ENCODE data around the gene GAS2L1. TPM values are rescaled to one million over a fixed set of nuclear protein-coding genes. Genes with fewer than 3 reads are reported as not detected.

GAS2L1 gene
- total RNA-seq, 2 experiments from 2014 or later, result not detected

DNA sequence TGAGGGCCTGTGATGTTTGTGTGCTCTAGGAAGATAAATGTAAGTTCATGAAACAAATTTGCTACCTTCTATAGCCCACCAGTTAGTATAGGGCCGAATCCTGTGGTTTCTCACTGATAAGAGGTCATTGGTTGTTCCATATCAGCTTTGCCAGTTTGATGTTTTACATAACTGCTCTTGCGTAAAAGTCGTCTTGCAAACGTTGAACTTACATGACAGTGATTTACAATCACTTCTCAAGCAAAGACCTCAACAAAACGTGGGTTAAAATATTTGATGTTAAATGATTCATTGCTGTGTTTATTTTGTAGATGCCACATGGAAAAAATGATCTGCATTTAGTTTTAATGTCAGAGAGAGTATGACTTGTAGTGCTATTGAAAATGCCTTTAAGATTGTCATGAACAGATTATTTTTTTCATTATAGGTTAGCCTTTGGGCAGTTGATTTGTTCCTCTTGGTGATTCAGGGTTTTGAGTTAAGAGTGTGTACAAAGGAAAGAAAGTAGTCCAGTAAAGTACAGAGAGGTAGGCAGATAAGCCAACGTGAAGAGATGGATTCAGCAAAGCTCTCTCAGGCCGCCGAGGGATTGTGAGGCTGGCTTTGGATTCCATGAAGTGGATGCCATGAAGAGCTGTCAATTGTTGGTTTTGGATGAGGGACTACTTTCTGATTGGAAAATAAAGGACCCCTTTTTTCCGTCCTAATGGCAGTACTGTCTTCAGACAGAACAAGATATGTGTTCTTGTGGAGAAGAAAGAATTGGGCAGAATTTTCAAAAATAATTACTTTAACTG, 35.8 kb upstream of the GAS2L1 start:
- H3K79me2 ChIP-seq (ENCODE audit: insufficient read depth, low read depth, low read length), result peaks cover 95% of the 10 kb centered on the region
- CTCF ChIA-PET (ENCODE audit: unreplicated experiment), result no interaction called here
- no peak overlapping the region for H2AFZ ChIP-seq (ENCODE audit: low read length)
- no peaks in the 10 kb centered on the region for H3K9me2 ChIP-seq (ENCODE audit: insufficient read depth, low read length)
- H3K9me3 ChIP-seq (ENCODE audit: low read length), result no peaks in the 10 kb centered on the region
- H3K27ac ChIP-seq (ENCODE audit: low read depth, low read length, poor library complexity, severe bottlenecking), result peak overlapping the region; percentile 75
- POLR2A ChIA-PET, result interaction anchor here (1.1 to 1.4 kb wide), 3 partner anchors 9 to 69 kb away, joined by 3 read pairs; no protein-coding TSS in a partner anchor
- intact Hi-C loops (cut with micrococcal nuclease; ENCODE audit: unreplicated experiment), result no loop called here
- peak overlapping the region; percentile 80 for H3K4me2 ChIP-seq (ENCODE audit: low read length)
- peaks cover 82% of the 10 kb centered on the region for H3K36me3 ChIP-seq (ENCODE audit: insufficient read depth, low read length)
- TF ChIP-seq CTCF (conservative IDR thresholded peaks at IDR 0.05; ENCODE audit: low read length), result no peak
- no peak for TF ChIP-seq EZH2phosphoT487 (IDR thresholded peaks at IDR 0.05; ENCODE audit: borderline replicate concordance, low read depth, low read length)
- H3K4me1 ChIP-seq (ENCODE audit: insufficient read depth, low read length, poor library complexity, severe bottlenecking), result peaks cover 34% of the 10 kb centered on the region
- BruUV-seq (replicated peaks), result no TSS peak
- H3K4me3 ChIP-seq (ENCODE audit: low read depth, low read length, poor library complexity, severe bottlenecking), result peak overlapping the region; percentile 92
- peaks cover 58% of the 10 kb centered on the region for H4K20me1 ChIP-seq (ENCODE audit: insufficient read depth, low read length)
- peak; percentile 30 for DNase-seq (ENCODE audit: low spot score)

- Histone ChIP-seq H2AFZ (ENCODE audit: low read length) (no peak overlapping the region), H3K4me1 (ENCODE audit: insufficient read depth, low read length, poor library complexity, severe bottlenecking) (peaks cover 23% of the 10 kb centered on the region), H3K9me2 (ENCODE audit: insufficient read depth, low read length) (no peaks in the 10 kb centered on the region), H3K36me3 (ENCODE audit: insufficient read depth, low read length) (peaks cover 95% of the 10 kb centered on the region), H3K9me3 (ENCODE audit: low read length) (no peaks in the 10 kb centered on the region), H4K20me1 (ENCODE audit: insufficient read depth, low read length) (peaks cover 72% of the 10 kb centered on the region), H3K79me2 (ENCODE audit: insufficient read depth, low read depth, low read length) (peaks cover 95% of the 10 kb centered on the region), H3K4me2 (ENCODE audit: low read length) (no peak overlapping the region), H3K27ac (ENCODE audit: low read depth, low read length, poor library complexity, severe bottlenecking) (no peak overlapping the region), H3K4me3 (ENCODE audit: low read depth, low read length, poor library complexity, severe bottlenecking) (no peak overlapping the region)
- BruUV-seq (replicated peaks), result no TSS peak
- ChIA-PET POLR2A (interaction anchor here (0.5 kb wide), 1 partner anchor 528 kb away, joined by 3 read pairs; no protein-coding TSS in a partner anchor), CTCF (ENCODE audit: unreplicated experiment) (no interaction called here)
- intact Hi-C loops (cut with micrococcal nuclease; ENCODE audit: unreplicated experiment), result no loop called here
- TF ChIP-seq CTCF (conservative IDR thresholded peaks at IDR 0.05; ENCODE audit: low read length), result no peak
- TF ChIP-seq EZH2phosphoT487 (IDR thresholded peaks at IDR 0.05; ENCODE audit: borderline replicate concordance, low read depth, low read length), result no peak
- no peak for DNase-seq (ENCODE audit: low spot score)
Observed at GRCh38 chr22:29272624-29273023, 33.8 kb upstream of the GAS2L1 start.

DNA sequence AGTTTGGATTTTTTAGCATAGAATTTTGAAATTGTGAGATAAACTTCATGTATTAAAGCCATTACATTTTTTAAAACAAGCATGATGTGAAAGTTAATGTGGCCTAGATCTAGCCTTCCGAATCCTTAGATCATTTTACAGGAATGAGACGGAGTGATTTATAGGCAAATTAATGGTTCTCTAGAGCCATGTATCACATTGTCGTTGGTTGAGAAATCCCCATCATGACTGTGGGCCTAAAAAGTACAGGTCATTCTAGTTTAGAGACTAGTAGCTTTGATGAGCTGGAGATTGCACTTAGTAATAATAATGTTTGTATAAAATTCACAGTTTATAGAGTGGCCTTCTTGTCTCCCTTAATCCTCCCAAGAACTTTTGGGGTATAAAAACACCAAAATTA, 31.3 kb upstream of the GAS2L1 start:
- peaks cover 100% of the 10 kb centered on the region for H3K36me3 ChIP-seq (ENCODE audit: insufficient read depth, low read length)
- H3K79me2 ChIP-seq (ENCODE audit: insufficient read depth, low read depth, low read length), result peaks cover 96% of the 10 kb centered on the region
- no TSS peak for BruUV-seq (replicated peaks)
- H3K4me2 ChIP-seq (ENCODE audit: low read length), result no peak overlapping the region
- intact Hi-C loops (cut with micrococcal nuclease; ENCODE audit: unreplicated experiment), result loop anchor here (2.0 kb wide), 1 partner anchor 14 kb away; no protein-coding TSS in a partner anchor
- H4K20me1 ChIP-seq (ENCODE audit: insufficient read depth, low read length), result peaks cover 71% of the 10 kb centered on the region
- H3K9me3 ChIP-seq (ENCODE audit: low read length), result no peaks in the 10 kb centered on the region
- DNase-seq (ENCODE audit: low spot score), result no peak
- H3K4me3 ChIP-seq (ENCODE audit: low read depth, low read length, poor library complexity, severe bottlenecking), result no peak overlapping the region
- H3K27ac ChIP-seq (ENCODE audit: low read depth, low read length, poor library complexity, severe bottlenecking), result no peak overlapping the region
- TF ChIP-seq CTCF (conservative IDR thresholded peaks at IDR 0.05; ENCODE audit: low read length) (no peak), EZH2phosphoT487 (IDR thresholded peaks at IDR 0.05; ENCODE audit: borderline replicate concordance, low read depth, low read length) (no peak)
- no peak overlapping the region for H2AFZ ChIP-seq (ENCODE audit: low read length)
- H3K4me1 ChIP-seq (ENCODE audit: insufficient read depth, low read length, poor library complexity, severe bottlenecking), result peaks cover 19% of the 10 kb centered on the region
- H3K9me2 ChIP-seq (ENCODE audit: insufficient read depth, low read length), result no peaks in the 10 kb centered on the region
- POLR2A ChIA-PET, result no interaction called here
- CTCF ChIA-PET (ENCODE audit: unreplicated experiment), result no interaction called here

All from OCI-LY7 (cell line).